Lower leg skin (tissue), 3 donors: ENCODE results near the gene GLB1L2.

Source experiments
- POLR2A ChIP-seq, 2 donors: fragments of 450-650 bp; IDR thresholded peaks; one replicate each; pipeline ENCODE4 v1.6.1; 2016 to 2017; ENCODE audit warnings: antibody characterized with exemption in 2 of 2, mild to moderate bottlenecking in 1 of 2, moderate library complexity in 1 of 2
- TF ChIP-seq, protein P1 (sequence below), 3 donors: fragments of 450-650 bp; IDR thresholded peaks; one replicate each; pipeline ENCODE4 v1.5.1; 2016; ENCODE audit warnings: antibody characterized with exemption in 3 of 3, mild to moderate bottlenecking in 3 of 3, moderate library complexity in 2 of 3

DNA sequence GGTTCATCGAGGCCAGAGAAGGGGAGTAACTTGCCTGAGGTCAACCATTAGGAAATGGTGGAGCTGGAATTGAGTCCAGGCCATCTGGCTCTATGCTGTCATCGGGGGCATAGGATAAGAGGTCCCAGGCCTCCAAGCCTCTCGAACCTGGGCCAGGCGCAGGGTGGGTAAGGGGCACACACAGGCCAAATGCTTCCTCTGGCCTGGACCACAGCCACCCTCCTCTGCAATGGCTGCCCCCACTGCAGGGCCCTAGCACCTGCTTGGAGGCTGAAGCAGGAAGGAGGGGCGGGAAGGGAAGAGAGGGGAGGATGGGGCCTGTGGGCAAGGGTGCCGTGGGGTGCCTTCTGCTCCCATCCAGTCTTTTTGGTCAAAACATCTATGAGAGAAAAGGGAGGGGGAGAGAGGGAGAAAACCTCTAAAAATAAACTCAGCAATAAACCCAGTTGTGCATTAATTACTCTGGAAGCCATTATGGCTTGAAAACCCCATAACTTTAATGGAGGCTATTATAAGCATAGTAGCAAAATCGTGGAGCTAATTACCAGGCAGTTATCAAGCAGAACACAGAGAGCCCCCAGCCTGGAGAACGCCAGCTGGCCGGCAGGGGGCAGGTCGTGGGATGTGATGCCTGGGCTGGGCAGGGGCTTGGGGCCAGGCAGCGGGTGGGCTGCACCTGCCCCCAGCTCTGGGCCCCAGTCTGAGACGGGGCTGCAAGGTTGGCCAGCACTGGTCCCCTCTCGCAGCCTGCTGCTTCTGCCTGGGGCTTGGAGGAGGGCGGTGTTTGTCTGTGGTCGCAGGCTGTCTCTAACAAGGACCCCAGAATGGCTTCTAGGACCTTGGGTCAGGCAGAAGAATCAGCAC lies 59.1 kb downstream of the GLB1L2 start:
- TF ChIP-seq POLR2A (IDR thresholded peaks at IDR 0.05), result no peak
- TF ChIP-seq, protein P1, sequence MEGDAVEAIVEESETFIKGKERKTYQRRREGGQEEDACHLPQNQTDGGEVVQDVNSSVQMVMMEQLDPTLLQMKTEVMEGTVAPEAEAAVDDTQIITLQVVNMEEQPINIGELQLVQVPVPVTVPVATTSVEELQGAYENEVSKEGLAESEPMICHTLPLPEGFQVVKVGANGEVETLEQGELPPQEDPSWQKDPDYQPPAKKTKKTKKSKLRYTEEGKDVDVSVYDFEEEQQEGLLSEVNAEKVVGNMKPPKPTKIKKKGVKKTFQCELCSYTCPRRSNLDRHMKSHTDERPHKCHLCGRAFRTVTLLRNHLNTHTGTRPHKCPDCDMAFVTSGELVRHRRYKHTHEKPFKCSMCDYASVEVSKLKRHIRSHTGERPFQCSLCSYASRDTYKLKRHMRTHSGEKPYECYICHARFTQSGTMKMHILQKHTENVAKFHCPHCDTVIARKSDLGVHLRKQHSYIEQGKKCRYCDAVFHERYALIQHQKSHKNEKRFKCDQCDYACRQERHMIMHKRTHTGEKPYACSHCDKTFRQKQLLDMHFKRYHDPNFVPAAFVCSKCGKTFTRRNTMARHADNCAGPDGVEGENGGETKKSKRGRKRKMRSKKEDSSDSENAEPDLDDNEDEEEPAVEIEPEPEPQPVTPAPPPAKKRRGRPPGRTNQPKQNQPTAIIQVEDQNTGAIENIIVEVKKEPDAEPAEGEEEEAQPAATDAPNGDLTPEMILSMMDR (IDR thresholded peaks at IDR 0.05), result no peak
